ENCODE results near the gene SLC39A9. TPM values are rescaled to one million over a fixed set of nuclear protein-coding genes. Genes with fewer than 3 reads are reported as not detected.

Gene SLC39A9
- total RNA-seq, 4 donors from 2014 or later, result 41.5 to 47.9 (median 45.4) TPM

DNA sequence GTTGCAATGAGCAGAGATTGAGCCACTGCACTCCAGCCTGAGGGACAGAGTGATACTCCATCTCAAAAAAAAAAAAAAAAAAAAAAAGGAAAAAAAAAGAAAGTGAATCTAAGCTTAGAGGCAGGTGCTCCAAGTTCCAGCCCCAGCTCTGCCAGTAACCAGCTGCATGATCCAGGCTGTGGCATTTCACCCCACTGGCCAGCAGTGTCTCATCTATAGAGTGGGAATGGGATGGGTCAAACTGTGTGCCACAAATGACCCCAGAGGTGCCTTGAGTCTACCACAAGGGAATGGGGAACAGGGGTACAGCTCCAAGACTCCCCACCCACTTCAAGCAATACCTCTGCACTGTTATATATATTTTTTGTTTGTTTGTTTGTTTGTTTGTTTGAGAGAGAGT, 91.0 kb downstream of the SLC39A9 start:
- H3K4me3 ChIP-seq, result no peak overlapping the region
- H3K36me3 ChIP-seq, result no peaks in the 10 kb centered on the region
- no peak for TF ChIP-seq EP300 (IDR thresholded peaks at IDR 0.05)
- no peak for TF ChIP-seq POLR2A (IDR thresholded peaks at IDR 0.05)
- TF ChIP-seq, protein P1, sequence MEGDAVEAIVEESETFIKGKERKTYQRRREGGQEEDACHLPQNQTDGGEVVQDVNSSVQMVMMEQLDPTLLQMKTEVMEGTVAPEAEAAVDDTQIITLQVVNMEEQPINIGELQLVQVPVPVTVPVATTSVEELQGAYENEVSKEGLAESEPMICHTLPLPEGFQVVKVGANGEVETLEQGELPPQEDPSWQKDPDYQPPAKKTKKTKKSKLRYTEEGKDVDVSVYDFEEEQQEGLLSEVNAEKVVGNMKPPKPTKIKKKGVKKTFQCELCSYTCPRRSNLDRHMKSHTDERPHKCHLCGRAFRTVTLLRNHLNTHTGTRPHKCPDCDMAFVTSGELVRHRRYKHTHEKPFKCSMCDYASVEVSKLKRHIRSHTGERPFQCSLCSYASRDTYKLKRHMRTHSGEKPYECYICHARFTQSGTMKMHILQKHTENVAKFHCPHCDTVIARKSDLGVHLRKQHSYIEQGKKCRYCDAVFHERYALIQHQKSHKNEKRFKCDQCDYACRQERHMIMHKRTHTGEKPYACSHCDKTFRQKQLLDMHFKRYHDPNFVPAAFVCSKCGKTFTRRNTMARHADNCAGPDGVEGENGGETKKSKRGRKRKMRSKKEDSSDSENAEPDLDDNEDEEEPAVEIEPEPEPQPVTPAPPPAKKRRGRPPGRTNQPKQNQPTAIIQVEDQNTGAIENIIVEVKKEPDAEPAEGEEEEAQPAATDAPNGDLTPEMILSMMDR (IDR thresholded peaks at IDR 0.05), result no peak
- no peak for TF ChIP-seq POLR2AphosphoS5 (IDR thresholded peaks at IDR 0.05)
- no peak for ATAC-seq
- H3K4me1 ChIP-seq, result peaks cover 0 to 7% (median 6%) of the 10 kb centered on the region in 3 donors
- no peak overlapping the region for H3K27ac ChIP-seq
- peaks cover 49% of the 10 kb centered on the region for H3K27me3 ChIP-seq
- H3K9me3 ChIP-seq, result no peaks in the 10 kb centered on the region

DNA sequence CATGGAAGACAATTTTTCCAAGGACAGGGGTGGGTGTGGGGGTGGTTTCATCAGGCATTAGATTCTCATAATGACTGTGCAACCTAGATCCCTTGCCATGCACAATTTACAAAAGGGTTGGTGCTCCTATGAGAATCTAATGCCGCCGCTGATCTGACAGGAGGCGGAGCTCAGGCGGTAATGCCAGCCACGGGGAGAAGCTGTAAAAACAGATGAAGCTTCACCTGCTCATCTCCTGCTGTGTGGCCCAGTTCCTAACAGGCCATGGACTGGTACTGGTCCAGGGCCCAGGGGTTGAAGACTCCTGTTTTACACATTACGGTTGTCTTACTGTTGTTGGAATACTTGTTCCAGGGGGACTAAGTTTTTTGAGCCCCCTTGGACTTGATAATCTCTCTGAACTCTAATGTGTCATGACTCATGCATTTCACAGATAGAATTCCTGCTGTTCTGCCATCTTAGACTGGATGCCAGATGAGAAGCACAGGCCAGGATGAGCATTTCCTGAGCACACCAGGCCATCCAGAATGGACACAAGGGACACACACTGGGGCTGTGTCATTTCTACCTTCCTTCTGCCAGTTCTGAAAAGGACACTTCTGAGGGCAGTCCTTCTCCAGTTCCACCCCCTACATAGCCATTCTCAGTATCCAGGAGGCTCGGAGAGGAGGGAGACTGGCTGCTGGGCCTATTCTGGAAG, 91.9 kb downstream of the SLC39A9 start:
- Histone ChIP-seq H3K9me3 (no peaks in the 10 kb centered on the region), H3K4me3 (no peak overlapping the region), H3K27me3 (peaks cover 41% of the 10 kb centered on the region), H3K36me3 (no peaks in the 10 kb centered on the region), H3K4me1 (no peaks in the 10 kb centered on the region), H3K27ac (no peak overlapping the region)
- no peak for TF ChIP-seq EP300 (IDR thresholded peaks at IDR 0.05)
- no peak for TF ChIP-seq POLR2AphosphoS5 (IDR thresholded peaks at IDR 0.05)
- whole genome bisulfite sequencing, 2 donors (ENCODE audit: low coverage in 1 of 2), result 87% methylated on average over 5 to 6 of the region's 7 CpGs
- ATAC-seq, result no peak

- ATAC-seq, result no peak
- WGBS, 2 donors (ENCODE audit: low coverage in 1 of 2), result 84 to 90% methylated on average over 2 to 3 of the region's 3 CpGs
- Histone ChIP-seq H3K4me3 (no peak overlapping the region), H3K27ac (no peak overlapping the region), H3K36me3 (no peaks in the 10 kb centered on the region), H3K27me3 (peaks cover 32% of the 10 kb centered on the region), H3K9me3 (no peaks in the 10 kb centered on the region), H3K4me1 (no peaks in the 10 kb centered on the region)
- TF ChIP-seq EP300 (IDR thresholded peaks at IDR 0.05) (no peak), POLR2A (IDR thresholded peaks at IDR 0.05) (no peak), POLR2AphosphoS5 (IDR thresholded peaks at IDR 0.05) (no peak)
- TF ChIP-seq, protein P1 (IDR thresholded peaks at IDR 0.05), result no peak
These were observed 92.7 kb downstream of the SLC39A9 start for GRCh38 chr14:69491193-69491592.

DNA sequence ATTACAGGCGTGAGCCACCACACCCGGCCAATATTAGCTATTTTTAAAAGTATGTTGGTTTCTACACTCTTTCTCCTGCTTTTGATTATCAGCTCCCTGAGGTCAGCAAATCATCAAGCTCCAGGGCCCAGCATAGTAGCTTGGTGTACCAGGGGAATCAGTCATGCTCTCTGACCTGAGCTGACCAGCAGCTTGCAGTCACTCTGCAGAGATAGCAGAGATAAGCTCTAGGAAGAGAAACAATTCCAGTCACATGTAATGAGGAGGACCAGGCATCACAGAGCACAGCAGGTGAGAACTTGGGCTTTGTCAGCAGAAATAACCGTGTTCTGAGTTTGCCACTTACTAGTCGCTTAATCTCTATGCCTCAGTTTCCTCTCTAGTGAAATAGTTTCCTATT, 94.5 kb downstream of the SLC39A9 start:
- H3K4me1 ChIP-seq, result no peaks in the 10 kb centered on the region
- no peak for ATAC-seq
- TF ChIP-seq POLR2A (IDR thresholded peaks at IDR 0.05) (no peak), POLR2AphosphoS5 (IDR thresholded peaks at IDR 0.05) (no peak), EP300 (IDR thresholded peaks at IDR 0.05) (no peak)
- TF ChIP-seq, protein P1 (IDR thresholded peaks at IDR 0.05), result no peak
- H3K27me3 ChIP-seq, result peaks cover 24% of the 10 kb centered on the region
- H3K27ac ChIP-seq, result no peak overlapping the region
- no peaks in the 10 kb centered on the region for H3K36me3 ChIP-seq
- H3K4me3 ChIP-seq, result no peak overlapping the region
- no peaks in the 10 kb centered on the region for H3K9me3 ChIP-seq
- WGBS, 2 donors (ENCODE audit: low coverage in 1 of 2), result 75 to 98% methylated on average over 4 of the region's 4 CpGs

DNA sequence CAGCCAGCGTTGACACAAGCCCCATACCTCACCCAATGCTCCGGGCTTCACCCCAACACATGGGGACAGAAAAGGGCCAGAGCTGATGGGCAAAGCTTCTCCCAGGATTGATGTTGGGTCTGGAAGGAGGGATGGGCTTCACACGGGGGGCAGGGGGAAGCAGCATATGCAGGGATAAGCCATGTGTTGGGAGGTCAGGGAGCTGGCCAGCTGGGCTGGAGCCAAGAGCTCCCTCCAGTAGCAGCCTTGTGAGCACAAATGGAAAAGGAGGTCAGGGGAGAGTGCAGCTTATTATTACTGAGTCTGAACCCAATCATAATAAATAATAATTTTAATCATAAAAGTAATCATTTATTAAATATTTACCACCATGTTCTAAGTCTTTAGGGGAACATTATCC, 95.3 kb downstream of the SLC39A9 start:
- H3K36me3 ChIP-seq, result no peaks in the 10 kb centered on the region
- H3K4me3 ChIP-seq, result no peak overlapping the region
- 13 to 56% methylated on average over 1 to 2 of the region's 3 CpGs for WGBS, 2 donors (ENCODE audit: low coverage in 1 of 2)
- no peaks in the 10 kb centered on the region for H3K9me3 ChIP-seq
- no peak overlapping the region for H3K27ac ChIP-seq
- ATAC-seq, result no peak
- TF ChIP-seq POLR2AphosphoS5 (IDR thresholded peaks at IDR 0.05) (no peak), POLR2A (IDR thresholded peaks at IDR 0.05) (no peak), EP300 (IDR thresholded peaks at IDR 0.05) (no peak)
- TF ChIP-seq, protein P1 (IDR thresholded peaks at IDR 0.05), result no peak
- H3K27me3 ChIP-seq, result peaks cover 16% of the 10 kb centered on the region
- H3K4me1 ChIP-seq, result no peaks in the 10 kb centered on the region

Measured in gastroesophageal sphincter (tissue), 4 donors.